ENCODE measurements around the gene THOP1.

THOP1 gene

DNA sequence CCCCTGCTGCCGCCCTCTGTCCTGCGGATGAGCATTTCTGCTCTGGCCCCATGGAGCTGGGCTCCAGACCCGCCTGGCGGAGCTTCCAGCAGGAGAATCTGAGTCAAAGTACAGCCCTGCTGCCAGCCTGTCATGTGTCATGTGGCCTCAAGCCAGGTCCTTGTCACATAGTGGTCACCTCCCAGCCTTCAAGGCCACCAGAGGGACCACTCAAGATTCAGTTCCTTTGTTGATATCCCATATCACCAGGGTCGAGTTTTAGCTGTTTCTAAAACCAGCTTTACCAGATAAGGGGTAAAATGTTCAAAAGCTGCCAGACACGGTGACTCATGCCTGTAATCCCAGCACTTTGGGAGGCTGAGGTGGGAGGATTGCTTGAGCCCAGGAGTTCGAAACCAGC is 13.4 kb downstream of the THOP1 start:
- TF ChIP-seq, protein P1, sequence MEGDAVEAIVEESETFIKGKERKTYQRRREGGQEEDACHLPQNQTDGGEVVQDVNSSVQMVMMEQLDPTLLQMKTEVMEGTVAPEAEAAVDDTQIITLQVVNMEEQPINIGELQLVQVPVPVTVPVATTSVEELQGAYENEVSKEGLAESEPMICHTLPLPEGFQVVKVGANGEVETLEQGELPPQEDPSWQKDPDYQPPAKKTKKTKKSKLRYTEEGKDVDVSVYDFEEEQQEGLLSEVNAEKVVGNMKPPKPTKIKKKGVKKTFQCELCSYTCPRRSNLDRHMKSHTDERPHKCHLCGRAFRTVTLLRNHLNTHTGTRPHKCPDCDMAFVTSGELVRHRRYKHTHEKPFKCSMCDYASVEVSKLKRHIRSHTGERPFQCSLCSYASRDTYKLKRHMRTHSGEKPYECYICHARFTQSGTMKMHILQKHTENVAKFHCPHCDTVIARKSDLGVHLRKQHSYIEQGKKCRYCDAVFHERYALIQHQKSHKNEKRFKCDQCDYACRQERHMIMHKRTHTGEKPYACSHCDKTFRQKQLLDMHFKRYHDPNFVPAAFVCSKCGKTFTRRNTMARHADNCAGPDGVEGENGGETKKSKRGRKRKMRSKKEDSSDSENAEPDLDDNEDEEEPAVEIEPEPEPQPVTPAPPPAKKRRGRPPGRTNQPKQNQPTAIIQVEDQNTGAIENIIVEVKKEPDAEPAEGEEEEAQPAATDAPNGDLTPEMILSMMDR (conservative IDR thresholded peaks at IDR 0.05; ENCODE audit: low read depth, low read length): no peak
- no peak overlapping the region for H3K4me3 ChIP-seq (ENCODE audit: low read length)
- no peak for DNase-seq (ENCODE audit: low read depth)

DNA sequence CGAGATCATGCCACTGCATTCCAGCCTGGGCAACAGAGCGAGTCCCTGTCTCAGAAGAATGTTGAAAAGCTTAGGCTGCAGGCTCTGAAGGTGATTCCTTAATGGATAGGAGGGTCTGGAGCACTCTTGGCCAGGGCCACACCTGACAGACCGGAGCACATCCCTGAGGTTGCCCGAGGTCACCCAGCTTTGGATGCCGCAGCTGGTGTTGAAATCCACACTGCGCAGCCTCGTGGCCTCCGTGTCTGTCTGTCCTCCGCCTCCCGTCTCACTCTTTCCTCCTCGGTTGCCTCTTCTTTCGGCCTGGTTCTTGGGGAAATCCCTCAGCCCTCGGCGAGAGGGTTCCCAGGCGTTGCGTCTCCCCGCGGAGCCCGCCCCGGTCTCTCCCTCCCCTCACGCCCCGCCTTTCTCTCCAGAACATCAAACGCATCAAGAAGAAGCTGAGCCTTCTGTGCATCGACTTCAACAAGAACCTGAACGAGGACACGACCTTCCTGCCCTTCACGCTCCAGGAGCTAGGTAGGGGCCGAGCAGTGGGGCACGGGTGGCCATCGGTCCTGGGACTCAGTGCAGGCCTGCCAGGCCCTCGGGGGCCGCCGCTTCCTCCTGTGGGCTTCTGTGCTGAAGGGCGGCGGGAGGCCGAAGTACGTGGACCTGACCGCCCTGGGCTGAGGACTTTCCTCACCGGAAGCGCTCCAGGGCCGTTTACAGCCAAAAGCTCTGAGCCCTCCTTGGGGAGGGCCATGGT is 14.1 kb downstream of the THOP1 start:
- no peak for DNase-seq (ENCODE audit: low read depth)
- no peak overlapping the region for H3K4me3 ChIP-seq (ENCODE audit: low read length)
- TF ChIP-seq, protein P1 (conservative IDR thresholded peaks at IDR 0.05; ENCODE audit: low read depth, low read length): no peak

DNA sequence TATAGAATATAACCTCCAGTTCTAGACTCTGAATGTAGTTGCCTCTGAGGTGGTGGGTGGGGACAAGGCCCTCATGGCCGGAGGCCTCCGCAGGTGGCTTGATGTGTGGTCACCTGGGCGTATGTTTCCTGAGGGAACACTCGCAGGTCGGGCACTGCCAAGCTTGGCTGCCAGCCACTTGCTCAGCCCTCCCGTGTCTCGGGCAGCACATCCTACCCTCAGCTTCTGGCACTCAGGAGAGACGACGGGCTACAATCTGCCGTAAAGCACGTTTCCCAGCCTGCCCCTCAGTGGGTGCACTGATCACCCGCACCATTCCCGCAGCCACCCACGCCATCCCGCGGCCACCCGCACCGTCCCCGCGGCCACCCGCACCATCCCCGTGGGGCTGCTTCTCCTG is 15.2 kb downstream of the THOP1 start:
- no peak overlapping the region for H3K4me3 ChIP-seq (ENCODE audit: low read length)
- TF ChIP-seq, protein P1 (conservative IDR thresholded peaks at IDR 0.05; ENCODE audit: low read depth, low read length): no peak
- no peak for DNase-seq (ENCODE audit: low read depth)

GRCh38 chr19:2802826-2803225 is 17.5 kb downstream of the THOP1 start:
- TF ChIP-seq, protein P1 (conservative IDR thresholded peaks at IDR 0.05; ENCODE audit: low read depth, low read length): no peak
- H3K4me3 ChIP-seq (ENCODE audit: low read length): no peak overlapping the region
- no peak for DNase-seq (ENCODE audit: low read depth)

DNA sequence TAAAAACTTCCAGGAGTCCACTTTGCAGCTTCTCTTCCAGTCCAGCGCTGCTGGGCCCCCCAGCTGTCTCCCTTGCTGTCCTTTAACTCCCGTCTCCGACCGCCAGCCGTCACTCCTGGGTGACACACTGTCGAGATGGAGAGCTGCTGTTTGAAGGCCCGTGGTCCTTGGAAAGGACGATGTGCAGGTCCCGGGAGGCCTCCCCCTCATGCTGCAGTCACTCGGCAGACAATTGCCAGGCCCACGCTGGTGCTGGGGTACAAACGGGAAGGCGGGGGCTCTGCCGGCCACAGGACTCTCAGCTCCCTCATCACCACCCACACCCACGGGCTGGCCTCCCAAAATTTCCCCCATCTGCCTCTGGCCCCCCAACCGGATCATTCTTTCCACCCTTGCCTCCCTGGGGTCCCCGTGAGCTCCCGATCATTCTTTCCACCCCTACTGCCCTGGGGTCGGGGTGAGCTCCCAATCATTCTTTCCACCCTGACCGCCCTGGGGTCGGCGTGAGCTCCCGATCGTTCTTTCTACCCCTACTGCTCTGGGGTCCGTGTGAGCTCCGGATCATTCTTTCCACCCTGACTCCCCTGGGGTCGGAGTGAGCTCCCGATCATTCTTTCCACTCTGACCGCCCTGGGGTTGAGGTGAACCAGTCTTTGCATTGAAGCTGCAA is 18.3 kb downstream of the THOP1 start:
- TF ChIP-seq, protein P1 (conservative IDR thresholded peaks at IDR 0.05; ENCODE audit: low read depth, low read length): no peak
- no peak for DNase-seq (ENCODE audit: low read depth)
- no peak overlapping the region for H3K4me3 ChIP-seq (ENCODE audit: low read length)

DNA sequence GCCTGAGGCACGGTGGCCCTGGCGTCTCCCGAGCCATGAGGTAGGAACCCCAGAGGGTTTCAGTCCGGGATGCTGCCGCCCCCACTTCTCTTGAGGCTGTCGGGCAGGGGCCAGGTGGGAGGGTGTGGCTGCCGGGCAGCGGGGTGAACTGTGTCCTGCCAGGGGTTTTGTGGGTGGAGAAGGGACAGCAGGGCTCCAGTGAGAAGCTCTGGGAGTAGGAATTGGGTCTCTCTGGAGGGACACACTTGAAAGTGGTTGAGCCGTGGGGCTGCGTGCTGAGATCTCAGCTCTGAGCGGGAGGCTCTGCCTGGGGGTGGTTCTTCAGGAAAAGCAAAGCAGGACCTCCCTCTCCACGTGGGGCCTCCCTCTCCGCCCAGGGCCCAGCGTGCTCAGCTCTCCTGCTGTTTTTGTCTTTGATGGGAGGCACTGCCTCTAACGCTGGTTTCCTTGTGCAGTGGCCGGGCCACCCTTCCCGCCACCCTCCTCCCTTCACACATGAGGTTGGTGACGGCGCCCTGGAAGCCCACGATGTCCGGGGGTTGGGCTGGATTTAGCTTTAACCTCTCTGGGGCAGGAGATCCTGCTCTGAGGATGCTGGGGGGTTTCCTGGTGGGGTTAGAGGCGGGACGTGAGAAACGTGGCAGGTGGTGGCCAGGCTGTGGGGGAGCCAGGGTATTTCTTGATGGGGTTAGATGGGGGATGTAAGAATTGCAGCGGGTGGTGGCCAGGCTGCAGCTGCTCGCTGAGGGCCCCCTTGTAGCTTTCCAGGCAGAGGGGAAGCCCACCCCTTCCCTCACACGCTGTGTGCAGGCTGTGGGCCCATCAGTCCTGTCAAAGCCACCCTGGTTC is 19.1 kb downstream of the THOP1 start:
- H3K4me3 ChIP-seq (ENCODE audit: low read length): no peak overlapping the region
- TF ChIP-seq, protein P1 (conservative IDR thresholded peaks at IDR 0.05; ENCODE audit: low read depth, low read length): no peak
- no peak for DNase-seq (ENCODE audit: low read depth)
